ENCODE data around the gene TMEM69.

- no peak for TF ChIP-seq CTCF (IDR thresholded peaks at IDR 0.05)
- no peak for TF ChIP-seq POLR2A (IDR thresholded peaks at IDR 0.05)
These were observed 20.5 kb upstream of the TMEM69 start for GRCh38 chr1:45667321-45668111.
